DMS79 (cell line): Measurements from ENCODE around the gene PRDM13.
"Not testable (repeated sequence)": the region's sequence is repeated elsewhere in the genome, so short reads cannot be mapped to it uniquely, and the experiment has no call there.

Source experiments
- DNase-seq: peaks from one replicate; lab custom pipeline; 2025; lab: John Stamatoyannopoulos, UW

The PRDM13 gene

GRCh38 chr6:99606656-99607415 is at the start of gene PRDM13:
TSS of gene PRDM13 (plus strand) at chr6:99606833. CDS start at chr6:99607035, 202 bp downstream.
- DNase-seq = no peak

- DNase-seq = no peak
Observed at GRCh38 chr6:99559057-99559456, 47.6 kb upstream of the PRDM13 start.

DNA sequence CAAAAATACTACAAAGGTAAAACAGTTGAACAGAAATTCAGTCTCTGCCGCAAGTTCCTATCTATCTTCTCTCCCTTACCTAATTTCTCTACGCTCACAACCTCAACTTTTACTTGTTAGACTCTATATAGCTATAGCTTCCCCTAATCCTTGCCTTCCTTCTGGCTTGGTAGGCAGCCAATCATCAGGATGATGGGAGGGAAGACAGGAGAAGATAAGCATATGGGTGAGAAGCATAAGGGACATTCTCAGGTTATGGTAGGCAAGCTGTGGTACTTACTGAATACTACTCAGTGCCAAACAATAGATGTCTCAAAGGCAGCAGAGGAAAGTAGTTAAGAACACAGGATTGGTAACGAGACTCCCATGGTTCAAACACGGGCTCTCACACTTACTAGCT is 46.0 kb upstream of the PRDM13 start:
- no peak for DNase-seq

- no peak for DNase-seq
Observed at GRCh38 chr6:99563056-99563723, 43.4 kb upstream of the PRDM13 start.

DNA sequence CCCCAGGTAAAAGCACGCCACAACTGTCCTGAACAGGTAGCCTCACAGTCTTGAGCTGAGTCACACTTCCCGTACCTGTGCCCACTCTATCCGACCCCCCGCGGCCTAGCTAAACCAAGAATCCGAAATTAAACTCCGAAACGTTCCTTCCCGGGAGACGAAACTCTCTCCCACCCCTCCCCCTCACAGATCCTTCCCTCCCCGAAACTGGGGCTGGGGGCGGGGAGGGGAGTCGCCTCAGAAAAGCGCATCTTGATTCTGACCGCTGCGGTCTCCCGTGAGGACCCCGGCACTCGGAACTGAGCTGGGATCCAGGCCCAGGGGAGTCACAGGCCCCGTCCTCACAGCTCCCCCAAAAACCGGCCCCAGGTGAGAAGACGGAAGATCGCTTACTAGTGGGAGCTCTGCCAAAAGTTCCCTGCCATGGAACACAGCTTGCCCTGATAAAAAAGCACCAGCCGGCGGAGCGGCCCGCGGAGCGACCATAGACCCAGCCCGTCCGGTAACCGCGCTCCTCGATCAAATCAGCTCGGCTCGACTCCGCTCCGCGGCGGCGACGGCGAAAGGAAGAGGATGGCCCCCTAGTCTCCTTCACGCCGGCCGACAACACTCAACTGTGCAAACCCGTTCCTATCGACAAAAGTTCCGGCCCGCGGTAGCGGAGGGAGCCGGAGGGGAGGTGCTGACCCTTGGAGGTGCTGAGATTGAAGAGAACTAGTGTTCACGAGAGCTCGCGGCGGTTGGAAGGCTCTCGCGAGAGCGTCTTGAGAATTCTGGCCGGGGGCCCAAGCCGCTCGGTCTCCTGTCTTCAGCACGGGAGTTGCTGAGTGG is 38.3 kb upstream of the PRDM13 start, which contains the start of gene CCNC:
TSS of gene CCNC (minus strand) at position 558 of the 831 bp plus-strand sequence. CDS start at position 425, 133 bp downstream.
- peak; percentile 94 for DNase-seq

GRCh38 chr6:99573980-99574617 is 32.5 kb upstream of the PRDM13 start:
- no peak for DNase-seq

- DNase-seq = no peak
Observed at GRCh38 chr6:99575544-99576227, 30.9 kb upstream of the PRDM13 start.

DNA sequence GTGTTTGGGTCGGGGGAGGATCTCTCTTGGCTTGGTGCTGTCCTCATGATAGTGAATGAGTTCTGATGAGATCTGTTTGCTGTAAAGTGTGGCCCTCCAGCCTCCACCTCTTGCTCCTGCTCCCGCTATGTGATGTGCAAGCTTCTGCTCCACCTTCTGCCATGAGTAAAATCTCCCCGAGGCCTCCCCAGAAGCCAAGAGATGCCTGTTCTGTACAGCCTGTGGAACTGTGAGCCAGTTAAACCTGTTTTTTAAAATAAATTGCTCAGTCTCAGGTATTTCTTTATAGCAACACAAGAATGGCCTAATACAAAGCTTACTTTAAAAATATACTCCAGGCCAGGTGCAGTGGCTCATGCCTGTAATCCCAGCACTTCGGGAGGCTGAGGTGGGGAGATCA is 26.9 kb upstream of the PRDM13 start:
- DNase-seq = no peak

- no peak for DNase-seq
Observed at GRCh38 chr6:99587792-99588191, 18.8 kb upstream of the PRDM13 start.

DNA sequence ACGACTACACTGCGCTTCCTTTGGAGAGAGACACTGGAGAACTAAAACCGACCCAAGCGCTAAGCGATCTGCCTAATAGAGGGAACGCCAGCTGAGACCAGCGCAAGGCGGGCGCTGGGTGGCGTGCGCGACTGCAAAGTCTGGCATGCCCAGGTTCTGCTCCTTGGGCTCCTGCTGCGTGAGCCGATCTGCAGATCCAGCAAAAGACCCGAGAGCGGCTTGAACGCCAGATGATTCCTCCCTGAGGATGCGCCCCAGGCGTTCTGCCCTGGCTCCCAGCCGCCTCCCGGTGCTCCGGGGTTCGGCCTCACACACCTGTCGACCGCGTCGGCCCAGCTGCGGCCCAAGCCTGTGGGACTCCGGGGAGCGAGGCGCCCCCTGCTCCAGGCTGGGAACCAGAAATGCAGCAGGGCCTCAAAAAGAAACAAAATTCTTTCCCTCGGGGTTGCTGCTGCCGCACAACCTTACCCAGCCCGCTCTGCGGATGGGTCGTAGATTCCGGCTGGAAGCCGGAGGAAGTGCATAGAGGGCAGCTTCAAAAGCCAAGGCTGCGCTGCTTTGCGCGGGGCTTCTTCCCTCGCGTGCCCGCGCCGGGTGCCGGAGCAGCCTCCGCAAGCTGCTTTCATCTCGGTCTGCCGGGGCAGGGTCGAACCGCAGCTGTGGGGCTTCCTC is 17.9 kb upstream of the PRDM13 start:
- peak; percentile 51 for DNase-seq

GRCh38 chr6:99589290-99589672 is 17.4 kb upstream of the PRDM13 start:
- no peak for DNase-seq

DNA sequence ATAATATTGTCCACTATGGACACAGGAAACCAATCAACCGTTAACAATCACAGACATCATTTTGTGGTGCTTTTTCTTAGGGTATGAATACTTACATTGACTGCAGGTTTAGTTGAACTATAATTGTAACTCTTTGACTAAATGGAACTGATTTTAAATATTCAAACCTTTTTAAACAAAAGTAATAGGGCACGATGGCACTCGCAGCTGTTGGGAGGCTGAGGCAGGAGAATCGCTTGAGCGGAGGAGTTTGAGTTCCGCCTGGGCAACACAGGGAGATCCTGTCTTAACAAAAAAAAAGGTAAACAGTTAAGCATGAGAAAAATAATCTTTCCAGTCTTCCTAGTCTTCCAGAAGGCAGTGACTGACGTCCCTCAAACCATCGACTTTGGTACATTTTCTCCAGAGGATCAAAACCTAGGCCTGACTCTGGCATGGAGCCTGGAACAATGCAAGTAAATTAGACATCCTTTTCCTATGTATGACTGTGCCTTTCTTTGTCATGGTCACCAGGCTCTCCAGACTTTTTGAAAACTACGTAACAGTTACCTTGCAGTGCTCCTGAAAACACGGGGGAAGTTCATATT is 16.6 kb upstream of the PRDM13 start:
- no peak for DNase-seq

DNA sequence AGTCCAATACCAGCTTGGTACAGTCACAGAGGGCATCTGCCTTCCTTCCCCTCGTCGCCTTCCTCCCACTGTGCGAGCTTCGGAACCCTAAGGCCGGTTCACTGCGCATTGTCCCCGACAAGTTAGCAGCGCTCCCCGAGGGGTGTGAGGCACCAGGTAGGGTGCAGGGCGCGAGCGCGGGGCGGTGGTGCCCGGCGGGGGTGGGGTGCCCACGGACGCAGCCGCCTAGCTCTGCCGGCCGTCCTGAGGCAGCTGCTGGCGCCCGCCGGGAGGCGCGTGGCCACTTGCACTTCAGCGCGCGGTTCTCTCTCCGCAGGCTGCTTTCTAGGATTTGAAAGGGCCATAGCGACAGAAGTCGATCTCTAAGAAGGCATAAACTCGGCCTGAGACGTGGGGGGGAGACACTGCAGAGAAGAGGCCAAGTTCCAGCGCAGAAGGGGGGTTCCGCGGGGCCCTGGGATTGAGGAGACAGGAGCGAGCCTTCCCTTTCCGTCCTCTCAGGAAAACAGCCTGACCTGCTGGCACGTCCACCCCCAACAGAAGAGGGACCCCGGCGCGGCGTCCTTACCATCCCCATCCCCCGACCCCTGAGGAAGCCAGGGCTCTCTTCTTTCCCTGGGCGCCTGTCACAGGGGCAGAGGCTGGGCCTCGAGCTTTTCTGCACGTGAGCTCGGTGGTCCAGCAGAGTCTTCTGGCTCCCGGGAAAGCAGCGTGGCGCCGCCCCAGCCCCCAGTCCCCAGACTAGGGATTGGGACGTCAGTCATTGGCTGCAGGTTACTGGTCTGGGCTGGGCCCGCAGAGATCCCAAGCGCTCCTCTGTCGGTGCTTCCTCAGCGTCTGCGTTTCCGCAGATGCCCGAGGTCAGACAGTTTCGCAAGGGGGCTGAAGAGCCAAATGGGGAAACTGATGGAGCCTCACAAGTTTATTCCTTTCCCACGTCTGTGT is 15.6 kb upstream of the PRDM13 start:
- DNase-seq = no peak

DNA sequence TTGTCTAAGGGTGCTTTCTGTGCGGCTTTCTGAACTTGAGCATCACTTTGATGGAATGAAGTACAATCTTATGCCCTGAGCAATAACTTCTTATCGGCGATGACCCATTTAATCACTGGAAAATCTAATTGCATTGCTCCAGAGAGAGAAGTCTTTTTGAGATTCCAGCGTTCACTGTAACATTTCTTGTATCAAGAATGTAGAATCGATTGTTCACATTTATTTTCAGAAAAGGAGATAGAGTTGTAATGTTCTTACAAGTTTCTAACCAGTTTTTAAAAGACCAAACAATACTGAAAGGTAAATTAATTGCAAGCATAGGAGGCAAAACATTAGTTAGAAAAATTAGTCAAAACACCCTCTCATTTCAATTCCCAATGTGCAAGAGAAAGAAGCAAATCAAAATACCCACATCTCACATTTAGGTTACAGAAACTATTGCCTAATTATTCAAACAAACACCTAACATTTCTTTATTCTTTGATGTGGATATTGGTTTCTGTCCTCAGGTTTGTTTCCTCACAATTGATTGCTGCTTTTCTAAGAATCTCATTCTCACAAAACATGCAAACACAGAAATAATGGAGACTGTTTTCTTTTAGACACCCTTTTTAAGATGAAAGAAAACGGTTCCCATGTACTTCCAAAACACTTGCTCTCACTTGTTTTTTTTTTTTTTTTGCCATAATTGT is 14.8 kb upstream of the PRDM13 start:
- no peak for DNase-seq

- DNase-seq = no peak
Observed at GRCh38 chr6:99592900-99593299, 13.7 kb upstream of the PRDM13 start.

DNA sequence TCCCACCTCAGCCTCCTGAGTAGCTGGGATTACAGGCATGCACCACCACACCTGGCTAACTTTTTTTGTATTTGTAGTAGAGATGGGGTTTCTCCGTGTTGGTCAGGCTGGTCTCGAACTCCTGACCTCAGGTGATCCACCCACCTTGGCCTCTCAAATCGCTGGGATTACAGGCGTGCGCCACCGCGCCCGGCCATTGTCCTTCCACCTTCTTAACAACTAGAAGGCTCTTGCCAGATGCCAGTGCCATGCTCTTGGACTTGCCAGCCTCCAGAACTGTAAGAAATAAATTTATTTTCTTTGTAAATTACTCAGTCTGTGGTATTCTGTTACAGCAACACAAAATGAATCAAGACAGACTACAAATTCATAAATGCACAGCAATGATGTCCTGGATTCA is 11.9 kb upstream of the PRDM13 start:
- not testable (repeated sequence) for DNase-seq

GRCh38 chr6:99602520-99603420 is 3.9 kb upstream of the PRDM13 start:
- no peak for DNase-seq
